Measurements from ENCODE around the gene CYFIP2. TPM values are rescaled to one million over a fixed set of nuclear protein-coding genes. Genes with fewer than 3 reads are reported as not detected.

CYFIP2 gene
- polyA plus RNA-seq, 1 donor (not counting 4 experiments of a cell fraction or from before 2014, with no cell fraction given): 0.62 TPM

- DNase-seq (ENCODE audit: low read depth, low spot score): no peak
- Histone ChIP-seq H3K4me3 (ENCODE audit: control insufficient read depth in 2 of 3, extremely low read depth in 1 of 3, insufficient read depth in 2 of 3, low read depth in 1 of 3, low read length in 3 of 3) (no peak overlapping the region), H3K4me1 (ENCODE audit: control insufficient read depth, extremely low read depth, insufficient read depth, low read length) (no peaks in the 10 kb centered on the region), H3K9ac (ENCODE audit: control insufficient read depth, extremely low read depth, insufficient read depth, low read length) (no peak overlapping the region), H3K4me2 (ENCODE audit: control insufficient read depth, extremely low read depth, insufficient read depth, low read depth, low read length) (no peak overlapping the region), H4K20me1 (ENCODE audit: control insufficient read depth, extremely low read depth, insufficient read depth, low read length) (no peaks in the 10 kb centered on the region), H3K36me3 (ENCODE audit: control insufficient read depth in 2 of 2, extremely low read depth in 1 of 2, insufficient read depth in 2 of 2, low read length in 2 of 2) (no peaks in the 10 kb centered on the region), H3K9me1 (ENCODE audit: control insufficient read depth, extremely low read depth, insufficient read depth, low read length) (no peaks in the 10 kb centered on the region), H3K9me3 (ENCODE audit: control insufficient read depth, low read depth, low read length) (no peaks in the 10 kb centered on the region), H2AFZ (ENCODE audit: control insufficient read depth, low read length) (no peak overlapping the region), H3K79me2 (ENCODE audit: control insufficient read depth, insufficient read depth, low read length) (no peaks in the 10 kb centered on the region), H3K27ac (ENCODE audit: control insufficient read depth, insufficient read depth, low read length) (no peak overlapping the region), H3K27me3 (ENCODE audit: control insufficient read depth, extremely low read depth, insufficient read depth, low read length) (no peaks in the 10 kb centered on the region)
- dilution Hi-C loops (cut with MboI; ENCODE audit: extremely low pct_ligation_motif_present, low sequenced_read_pairs): no loop called here
- TF ChIP-seq CTCF (optimal IDR thresholded peaks at IDR 0.05 in 1 of 3, IDR thresholded peaks at IDR 0.05 in 1 of 3, conservative IDR thresholded peaks at IDR 0.05 in 1 of 3; ENCODE audit: extremely low read depth in 1 of 3, insufficient read depth in 2 of 3, low read length in 3 of 3): no peak
- no peak for TF ChIP-seq EZH2 (IDR thresholded peaks at IDR 0.05; ENCODE audit: low read length)
- FAIRE-seq: no peak
Observed at GRCh38 chr5:157335534-157336422, 69.9 kb downstream of the CYFIP2 start.

GRCh38 chr5:157336423-157336744 lies 70.5 kb downstream of the CYFIP2 start:
- FAIRE-seq (no peak), DNase-seq (ENCODE audit: low read depth, low spot score) (no peak)
- H3K4me1 ChIP-seq (ENCODE audit: control insufficient read depth, extremely low read depth, insufficient read depth, low read length): no peaks in the 10 kb centered on the region
- H4K20me1 ChIP-seq (ENCODE audit: control insufficient read depth, extremely low read depth, insufficient read depth, low read length): no peaks in the 10 kb centered on the region
- TF ChIP-seq EZH2 (IDR thresholded peaks at IDR 0.05; ENCODE audit: low read length) (no peak), CTCF (optimal IDR thresholded peaks at IDR 0.05 in 1 of 3, IDR thresholded peaks at IDR 0.05 in 1 of 3, conservative IDR thresholded peaks at IDR 0.05 in 1 of 3; ENCODE audit: extremely low read depth in 1 of 3, insufficient read depth in 2 of 3, low read length in 3 of 3) (no peak)
- no peaks in the 10 kb centered on the region for H3K27me3 ChIP-seq (ENCODE audit: control insufficient read depth, extremely low read depth, insufficient read depth, low read length)
- H2AFZ ChIP-seq (ENCODE audit: control insufficient read depth, low read length): no peak overlapping the region
- dilution Hi-C loops (cut with MboI; ENCODE audit: extremely low pct_ligation_motif_present, low sequenced_read_pairs): no loop called here
- no peaks in the 10 kb centered on the region for H3K36me3 ChIP-seq (ENCODE audit: control insufficient read depth in 2 of 2, extremely low read depth in 1 of 2, insufficient read depth in 2 of 2, low read length in 2 of 2)
- no peak overlapping the region for H3K27ac ChIP-seq (ENCODE audit: control insufficient read depth, insufficient read depth, low read length)
- no peaks in the 10 kb centered on the region for H3K79me2 ChIP-seq (ENCODE audit: control insufficient read depth, insufficient read depth, low read length)
- H3K4me2 ChIP-seq (ENCODE audit: control insufficient read depth, extremely low read depth, insufficient read depth, low read depth, low read length): no peak overlapping the region
- no peak overlapping the region for H3K9ac ChIP-seq (ENCODE audit: control insufficient read depth, extremely low read depth, insufficient read depth, low read length)
- no peaks in the 10 kb centered on the region for H3K9me1 ChIP-seq (ENCODE audit: control insufficient read depth, extremely low read depth, insufficient read depth, low read length)
- no peak overlapping the region for H3K4me3 ChIP-seq (ENCODE audit: control insufficient read depth in 2 of 3, extremely low read depth in 1 of 3, insufficient read depth in 2 of 3, low read depth in 1 of 3, low read length in 3 of 3)
- no peaks in the 10 kb centered on the region for H3K9me3 ChIP-seq (ENCODE audit: control insufficient read depth, low read depth, low read length)
